Sigmoid colon (tissue), 3 donors: ENCODE data around the gene MARK3.

ENCODE experiments used
- CTCF ChIP-seq, 4 experiments: fragments of 450-650 bp in 3 of 4; fragments of 200-600 bp in 1 of 4; IDR thresholded peaks; one replicate each; pipeline ENCODE4 v1.5.1; 2016 to 2019; ENCODE audit warnings: antibody characterized with exemption in 4 of 4, mild to moderate bottlenecking in 3 of 4, moderate library complexity in 2 of 4
- POLR2A ChIP-seq, 2 donors: fragments of 450-650 bp; IDR thresholded peaks; one replicate each; pipeline ENCODE4 v1.6.1; 2016; ENCODE audit warnings: antibody characterized with exemption in 2 of 2, mild to moderate bottlenecking in 2 of 2, moderate library complexity in 2 of 2

- TF ChIP-seq CTCF (IDR thresholded peaks at IDR 0.05) = no peak
- TF ChIP-seq POLR2A (IDR thresholded peaks at IDR 0.05) = no peak
Measured at GRCh38 chr14:103396463-103396862, 11.2 kb downstream of the MARK3 start.
